Endothelial cell of umbilical vein (primary cell): ENCODE data around the gene EPB41L1.

Experiments used
- GATA2 ChIP-seq: IDR thresholded peaks from 2 replicates; pipeline ENCODE4 v1.7.0; 2011; ENCODE audit warnings: low read depth, mild to moderate bottlenecking, moderate library complexity, mixed read lengths, low read length; ENCODE audit not compliant: insufficient read length, insufficient read depth
- TF ChIP-seq, protein P1 (sequence below), 2 donors: IDR thresholded peaks; 1 replicate in 1 of 2; 2 replicates in 1 of 2; pipeline ENCODE4 v1.5.1; 2011; ENCODE audit warnings: low read length in 2 of 2, mild to moderate bottlenecking in 2 of 2, moderate library complexity in 2 of 2, control low read depth in 1 of 2, inconsistent platforms in 1 of 2, low read depth in 1 of 2; ENCODE audit not compliant: insufficient read depth in 1 of 2; ENCODE audit errors: extremely low read depth in 1 of 2
- TF ChIP-seq, protein P2 (sequence below): IDR thresholded peaks from 2 replicates; pipeline ENCODE4 v1.6.1; 2011; ENCODE audit not compliant: insufficient read depth, insufficient read length

DNA sequence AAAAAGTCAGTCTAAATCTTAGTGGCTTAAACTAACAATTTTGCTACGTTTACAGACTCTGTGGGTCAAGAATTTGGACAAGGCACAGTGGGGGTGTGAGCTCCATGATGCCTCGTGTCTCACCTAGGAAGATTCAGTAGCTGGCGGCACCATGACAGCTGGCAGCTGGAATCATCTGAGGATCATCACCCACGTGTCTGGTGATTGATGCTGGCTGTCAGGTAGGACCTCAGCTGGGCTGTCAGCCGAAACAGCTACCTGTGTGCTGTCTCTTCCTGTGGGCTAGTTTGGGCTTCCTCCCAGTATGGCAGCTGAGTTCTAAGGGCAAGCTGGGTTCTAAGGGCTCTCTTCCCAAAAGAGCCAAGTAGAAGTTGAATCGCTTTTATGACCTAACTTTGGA lies 125.2 kb downstream of the EPB41L1 start:
- TF ChIP-seq, protein P1, sequence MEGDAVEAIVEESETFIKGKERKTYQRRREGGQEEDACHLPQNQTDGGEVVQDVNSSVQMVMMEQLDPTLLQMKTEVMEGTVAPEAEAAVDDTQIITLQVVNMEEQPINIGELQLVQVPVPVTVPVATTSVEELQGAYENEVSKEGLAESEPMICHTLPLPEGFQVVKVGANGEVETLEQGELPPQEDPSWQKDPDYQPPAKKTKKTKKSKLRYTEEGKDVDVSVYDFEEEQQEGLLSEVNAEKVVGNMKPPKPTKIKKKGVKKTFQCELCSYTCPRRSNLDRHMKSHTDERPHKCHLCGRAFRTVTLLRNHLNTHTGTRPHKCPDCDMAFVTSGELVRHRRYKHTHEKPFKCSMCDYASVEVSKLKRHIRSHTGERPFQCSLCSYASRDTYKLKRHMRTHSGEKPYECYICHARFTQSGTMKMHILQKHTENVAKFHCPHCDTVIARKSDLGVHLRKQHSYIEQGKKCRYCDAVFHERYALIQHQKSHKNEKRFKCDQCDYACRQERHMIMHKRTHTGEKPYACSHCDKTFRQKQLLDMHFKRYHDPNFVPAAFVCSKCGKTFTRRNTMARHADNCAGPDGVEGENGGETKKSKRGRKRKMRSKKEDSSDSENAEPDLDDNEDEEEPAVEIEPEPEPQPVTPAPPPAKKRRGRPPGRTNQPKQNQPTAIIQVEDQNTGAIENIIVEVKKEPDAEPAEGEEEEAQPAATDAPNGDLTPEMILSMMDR (IDR thresholded peaks at IDR 0.05; ENCODE audit: extremely low read depth in 1 of 2, insufficient read depth in 1 of 2, low read depth in 1 of 2, low read length in 2 of 2): no peak
- TF ChIP-seq, protein P2, sequence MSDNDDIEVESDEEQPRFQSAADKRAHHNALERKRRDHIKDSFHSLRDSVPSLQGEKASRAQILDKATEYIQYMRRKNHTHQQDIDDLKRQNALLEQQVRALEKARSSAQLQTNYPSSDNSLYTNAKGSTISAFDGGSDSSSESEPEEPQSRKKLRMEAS: no peak
- no peak for TF ChIP-seq GATA2
